H9 (cell line): ENCODE data around the gene RAB40B. TPM values are rescaled to one million over a fixed set of nuclear protein-coding genes. Genes with fewer than 3 reads are reported as not detected.
A peak's percentile ranks its signal among the peaks of the same experiment; 100 is the strongest.

ENCODE experiments used
- DNase-seq: peaks from one replicate; pipeline ENCODE4 v3.0.0-alpha.2; 2017
- H2AFZ ChIP-seq: one replicate; pipeline ENCODE4 v1.6.1; 2013; ENCODE audit warnings: mild to moderate bottlenecking, low read length, control low read depth, moderate library complexity
- H2AK5ac ChIP-seq: 2 replicates; pipeline ENCODE4 v1.6.1; 2013; ENCODE audit warnings: low read length, control low read depth, mixed read lengths; ENCODE audit not compliant: insufficient read length
- H2BK120ac ChIP-seq: one replicate; pipeline ENCODE4 v1.6.1; 2013; ENCODE audit warnings: low read depth, mild to moderate bottlenecking, low read length, control low read depth, inconsistent platforms; ENCODE audit not compliant: poor library complexity, severe bottlenecking
- H2BK12ac ChIP-seq: 2 replicates; pipeline ENCODE4 v1.6.1; 2013; ENCODE audit warnings: low read length, control low read depth, mixed read lengths, low read depth; ENCODE audit not compliant: insufficient read length
- H2BK15ac ChIP-seq: 2 replicates; pipeline ENCODE4 v1.6.1; 2013; ENCODE audit warnings: low read depth, low read length, control low read depth
- H2BK20ac ChIP-seq: one replicate; pipeline ENCODE4 v1.6.1; 2013; ENCODE audit warnings: low read depth, mild to moderate bottlenecking, low read length, control low read depth, inconsistent platforms; ENCODE audit not compliant: poor library complexity, severe bottlenecking
- H2BK5ac ChIP-seq: 2 replicates; pipeline ENCODE4 v1.6.1; 2013; ENCODE audit warnings: low read length, control low read depth, mixed read lengths; ENCODE audit not compliant: insufficient read length
- H3K14ac ChIP-seq: 2 replicates; pipeline ENCODE4 v1.6.1; 2013; ENCODE audit warnings: low read length, control low read depth; ENCODE audit not compliant: insufficient read depth
- H3K18ac ChIP-seq: 2 replicates; pipeline ENCODE4 v1.6.1; 2013; ENCODE audit warnings: low read depth, mild to moderate bottlenecking, mixed read lengths, low read length, control low read depth; ENCODE audit not compliant: insufficient read length
- H3K23ac ChIP-seq: 2 replicates; pipeline ENCODE4 v1.6.1; 2013; ENCODE audit warnings: low read length, control low read depth, mixed read lengths, low read depth; ENCODE audit not compliant: insufficient read length
- H3K23me2 ChIP-seq: 2 replicates; pipeline ENCODE4 v1.6.1; 2013; ENCODE audit warnings: low read depth, mild to moderate bottlenecking, mixed read lengths, low read length, control low read depth; ENCODE audit not compliant: insufficient read length, poor library complexity, severe bottlenecking
- H3K27ac ChIP-seq: 2 replicates; pipeline ENCODE4 v1.5.1; 2013; ENCODE audit warnings: low read length, control low read depth, mixed read lengths, low read depth; ENCODE audit not compliant: insufficient read length
- H3K27me3 ChIP-seq: 2 replicates; pipeline ENCODE4 v1.6.1; 2013; ENCODE audit warnings: low read length, control low read depth, inconsistent platforms; ENCODE audit not compliant: insufficient read depth
- H3K4ac ChIP-seq: 2 replicates; pipeline ENCODE4 v1.6.1; 2013; ENCODE audit warnings: low read depth, mild to moderate bottlenecking, control low read depth, inconsistent platforms, low read length, moderate library complexity
- H3K4me1 ChIP-seq: 2 replicates; pipeline ENCODE4 v1.6.1; 2013; ENCODE audit warnings: low read length, control low read depth, inconsistent platforms; ENCODE audit not compliant: insufficient read depth
- H3K4me2 ChIP-seq: 2 replicates; pipeline ENCODE4 v1.6.1; 2013; ENCODE audit warnings: low read length, control low read depth, mixed read lengths; ENCODE audit not compliant: insufficient read length, insufficient read depth
- H3K56ac ChIP-seq: 2 replicates; pipeline ENCODE4 v1.6.1; 2013; ENCODE audit warnings: low read depth, mild to moderate bottlenecking, mixed read lengths, low read length, control low read depth; ENCODE audit not compliant: insufficient read length
- H3K79me1 ChIP-seq: 2 replicates; pipeline ENCODE4 v1.6.1; 2013; ENCODE audit warnings: low read depth, mild to moderate bottlenecking, moderate library complexity, low read length, control low read depth, inconsistent platforms; ENCODE audit not compliant: insufficient read depth, poor library complexity, severe bottlenecking
- H3K79me2 ChIP-seq: 2 replicates; pipeline ENCODE4 v1.6.1; 2013; ENCODE audit warnings: low read length, control low read depth, inconsistent platforms; ENCODE audit not compliant: insufficient read depth
- H3K9ac ChIP-seq: 2 replicates; pipeline ENCODE4 v1.6.1; 2013; ENCODE audit warnings: low read length, control low read depth, mixed read lengths; ENCODE audit not compliant: insufficient read length; ENCODE audit errors: extremely low read depth
- H3K9me3 ChIP-seq: one replicate; pipeline ENCODE4 v1.6.1; 2013; ENCODE audit warnings: low read depth, low read length, inconsistent platforms; ENCODE audit not compliant: control insufficient read depth
- H3T11ph ChIP-seq: one replicate; pipeline ENCODE4 v1.6.1; 2013; ENCODE audit warnings: mild to moderate bottlenecking, low read length, control low read depth, inconsistent platforms
- H4K20me1 ChIP-seq: one replicate; pipeline ENCODE4 v1.6.1; 2013; ENCODE audit not compliant: control insufficient read depth, insufficient read length, insufficient read depth
- H4K5ac ChIP-seq: 2 replicates; pipeline ENCODE4 v1.6.1; 2013; ENCODE audit warnings: low read depth, mild to moderate bottlenecking, mixed read lengths, low read length, control low read depth; ENCODE audit not compliant: insufficient read length
- H4K8ac ChIP-seq: replicated peaks from 2 replicates; pipeline ENCODE4 v1.6.1; 2013; ENCODE audit warnings: low read length, control low read depth, mixed read lengths, low read depth; ENCODE audit not compliant: insufficient read length
- H4K91ac ChIP-seq: 2 replicates; pipeline ENCODE4 v1.6.1; 2013; ENCODE audit warnings: low read depth, mild to moderate bottlenecking, moderate library complexity, mixed read lengths, low read length, control low read depth; ENCODE audit not compliant: insufficient read length
- H3K27ac Mint-ChIP-seq, 3 experiments: 2 replicates in 2 of 3; 3 replicates in 1 of 3; pipeline ENCODE4 v1.8.0; 2020 to 2021; ENCODE audit warnings: mixed read lengths in 3 of 3, mild to moderate bottlenecking in 1 of 3, moderate library complexity in 1 of 3
- H3K27me3 Mint-ChIP-seq: 2 replicates; pipeline ENCODE4 v1.8.0; 2021; ENCODE audit warnings: low read depth, mild to moderate bottlenecking, moderate library complexity, mixed read lengths
- H3K36me3 Mint-ChIP-seq, 3 experiments: 2 replicates in 2 of 3; 3 replicates in 1 of 3; pipeline ENCODE4 v1.8.0; 2020 to 2021; ENCODE audit warnings: low read depth in 3 of 3, mixed read lengths in 3 of 3; ENCODE audit not compliant: insufficient read depth in 1 of 3
- H3K4me1 Mint-ChIP-seq, 2 experiments: 2 replicates each; pipeline ENCODE4 v1.8.0; 2020; ENCODE audit warnings: mixed read lengths in 2 of 2
- H3K4me3 Mint-ChIP-seq, 2 experiments: 2 replicates in 1 of 2; 3 replicates in 1 of 2; pipeline ENCODE4 v1.8.0; 2020 to 2021; ENCODE audit warnings: mild to moderate bottlenecking in 2 of 2, mixed read lengths in 2 of 2, moderate library complexity in 1 of 2
- H3K9me3 Mint-ChIP-seq, 2 experiments: 2 replicates in 1 of 2; 3 replicates in 1 of 2; pipeline ENCODE4 v1.8.0; 2020; ENCODE audit warnings: mild to moderate bottlenecking in 2 of 2, mixed read lengths in 2 of 2, moderate library complexity in 1 of 2
- WGBS: extraction: QIAGEN DNeasy Blood & Tissue Kit; methylation state at CpG from one replicate; pipeline ENCODE4 v1.1.7; 2013; ENCODE audit warnings: missing lambda C conversion rate, low lambda C conversion rate, mixed read lengths; ENCODE audit not compliant: insufficient read length; ENCODE audit errors: extremely low coverage; 5-methylcytosine and 5-hydroxymethylcytosine counted together
- total RNA-seq: library from RNA; stranded (reverse); gene quantifications from 2 replicates; pipeline ENCODE4 v1.2.1, GENCODE V29; 2021
- TF ChIP-seq, protein P1 (sequence below): fragments of 200-600 bp; sonication (generic); conservative IDR thresholded peaks from 3 replicates; pipeline ENCODE4 v1.8.0; 2021; ENCODE audit warnings: antibody characterized with exemption, mild to moderate bottlenecking

The RAB40B gene
- total RNA-seq, 1 experiment from 2014 or later: 3.5 TPM

DNA sequence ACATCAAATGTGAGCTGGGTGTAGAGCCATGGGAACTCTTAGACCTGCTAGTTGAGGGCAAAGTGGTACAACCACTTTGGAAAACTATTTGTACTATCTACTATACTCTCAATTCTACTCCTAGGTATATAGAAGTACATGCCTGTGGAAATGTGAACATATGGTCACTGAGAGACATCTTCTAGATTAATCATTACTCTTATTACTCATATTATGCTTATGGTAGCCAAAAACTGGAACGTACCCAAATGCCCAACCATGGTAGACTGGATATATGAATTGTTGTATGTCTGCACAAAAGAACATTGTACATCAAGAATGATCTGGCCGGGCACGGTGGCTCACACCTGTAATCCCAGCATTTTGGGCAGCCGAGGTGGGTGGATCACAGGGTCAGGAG is 53.0 kb downstream of the RAB40B start:
- Histone ChIP-seq H3T11ph (no peak overlapping the region), H3K4me1 (no peaks in the 10 kb centered on the region; the same call in 1 of the 2 replicates), H3K56ac (no peak overlapping the region), H2BK12ac (no peak overlapping the region), H3K79me1 (peaks cover 18% of the 10 kb centered on the region), H4K5ac (no peak overlapping the region), H2BK15ac (no peak overlapping the region), H2BK120ac (no peak overlapping the region), H3K4ac (no peak overlapping the region), H3K9me3 (no peaks in the 10 kb centered on the region), H3K79me2 (peaks cover 33% of the 10 kb centered on the region), H4K20me1 (no peaks in the 10 kb centered on the region), H3K23ac (no peak overlapping the region), H4K91ac (no peak overlapping the region), H3K27ac (no peak overlapping the region), H3K14ac (no peak overlapping the region), H2BK20ac (no peak overlapping the region), H3K27me3 (no peaks in the 10 kb centered on the region), H2AFZ (no peak overlapping the region), H2AK5ac (no peak overlapping the region), H3K4me2 (no peak overlapping the region), H3K9ac (no peak overlapping the region), H2BK5ac (no peak overlapping the region), H4K8ac (no peak overlapping the region), H3K18ac (no peak overlapping the region), H3K23me2 (peaks cover 8% of the 10 kb centered on the region)
- TF ChIP-seq, protein P1, sequence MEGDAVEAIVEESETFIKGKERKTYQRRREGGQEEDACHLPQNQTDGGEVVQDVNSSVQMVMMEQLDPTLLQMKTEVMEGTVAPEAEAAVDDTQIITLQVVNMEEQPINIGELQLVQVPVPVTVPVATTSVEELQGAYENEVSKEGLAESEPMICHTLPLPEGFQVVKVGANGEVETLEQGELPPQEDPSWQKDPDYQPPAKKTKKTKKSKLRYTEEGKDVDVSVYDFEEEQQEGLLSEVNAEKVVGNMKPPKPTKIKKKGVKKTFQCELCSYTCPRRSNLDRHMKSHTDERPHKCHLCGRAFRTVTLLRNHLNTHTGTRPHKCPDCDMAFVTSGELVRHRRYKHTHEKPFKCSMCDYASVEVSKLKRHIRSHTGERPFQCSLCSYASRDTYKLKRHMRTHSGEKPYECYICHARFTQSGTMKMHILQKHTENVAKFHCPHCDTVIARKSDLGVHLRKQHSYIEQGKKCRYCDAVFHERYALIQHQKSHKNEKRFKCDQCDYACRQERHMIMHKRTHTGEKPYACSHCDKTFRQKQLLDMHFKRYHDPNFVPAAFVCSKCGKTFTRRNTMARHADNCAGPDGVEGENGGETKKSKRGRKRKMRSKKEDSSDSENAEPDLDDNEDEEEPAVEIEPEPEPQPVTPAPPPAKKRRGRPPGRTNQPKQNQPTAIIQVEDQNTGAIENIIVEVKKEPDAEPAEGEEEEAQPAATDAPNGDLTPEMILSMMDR: no peak
- Mint-ChIP-seq H3K27ac (peak overlapping the region in 1 of 3 experiments; percentile 22; a peak in 1 of 7 replicates), H3K4me1 (peaks cover 7 to 23% of the 10 kb centered on the region in 2 experiments), H3K36me3 (peaks cover 11 to 40% (median 37%) of the 10 kb centered on the region in 3 experiments; a peak in 5 of 7 replicates), H3K9me3 (no peaks in the 10 kb centered on the region), H3K4me3 (peak overlapping the region; percentile 83 to 90; a peak in 1 of 5 replicates), H3K27me3 (peaks cover 2% of the 10 kb centered on the region)
- WGBS: no CpG with 5 or more reads among the region's 4 CpGs
- DNase-seq: no peak
